Measurements from ENCODE around the gene SDHA. TPM values are rescaled to one million over a fixed set of nuclear protein-coding genes. Genes with fewer than 3 reads are reported as not detected.

SDHA gene
- total and polyA plus RNA-seq, 2 of the 8 experiments (the other 6 are each of a cell fraction or from before 2014, with no cell fraction given): 59.7 to 87.3 TPM

DNA sequence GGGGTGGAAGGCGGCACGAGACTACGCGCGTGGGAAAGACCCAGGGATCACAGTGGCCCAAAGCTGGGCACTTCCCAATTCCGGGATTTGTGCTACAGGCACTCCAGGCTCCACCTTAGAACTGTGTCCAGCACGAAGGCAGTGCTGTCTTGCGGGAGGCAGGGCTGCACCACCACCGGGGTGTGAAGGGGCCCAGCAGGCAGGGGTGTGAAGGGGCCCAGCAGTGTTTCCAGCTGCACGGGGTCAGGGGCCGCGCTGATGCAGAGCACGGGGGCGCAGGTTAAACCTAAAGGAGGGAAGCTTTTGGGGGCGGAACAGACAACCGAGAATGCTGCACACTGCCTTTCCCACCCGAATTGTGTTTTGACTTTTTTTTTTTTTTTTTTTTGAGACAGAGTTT lies 52.2 kb downstream of the SDHA start (continued):
- TF ChIP-seq, protein P1, sequence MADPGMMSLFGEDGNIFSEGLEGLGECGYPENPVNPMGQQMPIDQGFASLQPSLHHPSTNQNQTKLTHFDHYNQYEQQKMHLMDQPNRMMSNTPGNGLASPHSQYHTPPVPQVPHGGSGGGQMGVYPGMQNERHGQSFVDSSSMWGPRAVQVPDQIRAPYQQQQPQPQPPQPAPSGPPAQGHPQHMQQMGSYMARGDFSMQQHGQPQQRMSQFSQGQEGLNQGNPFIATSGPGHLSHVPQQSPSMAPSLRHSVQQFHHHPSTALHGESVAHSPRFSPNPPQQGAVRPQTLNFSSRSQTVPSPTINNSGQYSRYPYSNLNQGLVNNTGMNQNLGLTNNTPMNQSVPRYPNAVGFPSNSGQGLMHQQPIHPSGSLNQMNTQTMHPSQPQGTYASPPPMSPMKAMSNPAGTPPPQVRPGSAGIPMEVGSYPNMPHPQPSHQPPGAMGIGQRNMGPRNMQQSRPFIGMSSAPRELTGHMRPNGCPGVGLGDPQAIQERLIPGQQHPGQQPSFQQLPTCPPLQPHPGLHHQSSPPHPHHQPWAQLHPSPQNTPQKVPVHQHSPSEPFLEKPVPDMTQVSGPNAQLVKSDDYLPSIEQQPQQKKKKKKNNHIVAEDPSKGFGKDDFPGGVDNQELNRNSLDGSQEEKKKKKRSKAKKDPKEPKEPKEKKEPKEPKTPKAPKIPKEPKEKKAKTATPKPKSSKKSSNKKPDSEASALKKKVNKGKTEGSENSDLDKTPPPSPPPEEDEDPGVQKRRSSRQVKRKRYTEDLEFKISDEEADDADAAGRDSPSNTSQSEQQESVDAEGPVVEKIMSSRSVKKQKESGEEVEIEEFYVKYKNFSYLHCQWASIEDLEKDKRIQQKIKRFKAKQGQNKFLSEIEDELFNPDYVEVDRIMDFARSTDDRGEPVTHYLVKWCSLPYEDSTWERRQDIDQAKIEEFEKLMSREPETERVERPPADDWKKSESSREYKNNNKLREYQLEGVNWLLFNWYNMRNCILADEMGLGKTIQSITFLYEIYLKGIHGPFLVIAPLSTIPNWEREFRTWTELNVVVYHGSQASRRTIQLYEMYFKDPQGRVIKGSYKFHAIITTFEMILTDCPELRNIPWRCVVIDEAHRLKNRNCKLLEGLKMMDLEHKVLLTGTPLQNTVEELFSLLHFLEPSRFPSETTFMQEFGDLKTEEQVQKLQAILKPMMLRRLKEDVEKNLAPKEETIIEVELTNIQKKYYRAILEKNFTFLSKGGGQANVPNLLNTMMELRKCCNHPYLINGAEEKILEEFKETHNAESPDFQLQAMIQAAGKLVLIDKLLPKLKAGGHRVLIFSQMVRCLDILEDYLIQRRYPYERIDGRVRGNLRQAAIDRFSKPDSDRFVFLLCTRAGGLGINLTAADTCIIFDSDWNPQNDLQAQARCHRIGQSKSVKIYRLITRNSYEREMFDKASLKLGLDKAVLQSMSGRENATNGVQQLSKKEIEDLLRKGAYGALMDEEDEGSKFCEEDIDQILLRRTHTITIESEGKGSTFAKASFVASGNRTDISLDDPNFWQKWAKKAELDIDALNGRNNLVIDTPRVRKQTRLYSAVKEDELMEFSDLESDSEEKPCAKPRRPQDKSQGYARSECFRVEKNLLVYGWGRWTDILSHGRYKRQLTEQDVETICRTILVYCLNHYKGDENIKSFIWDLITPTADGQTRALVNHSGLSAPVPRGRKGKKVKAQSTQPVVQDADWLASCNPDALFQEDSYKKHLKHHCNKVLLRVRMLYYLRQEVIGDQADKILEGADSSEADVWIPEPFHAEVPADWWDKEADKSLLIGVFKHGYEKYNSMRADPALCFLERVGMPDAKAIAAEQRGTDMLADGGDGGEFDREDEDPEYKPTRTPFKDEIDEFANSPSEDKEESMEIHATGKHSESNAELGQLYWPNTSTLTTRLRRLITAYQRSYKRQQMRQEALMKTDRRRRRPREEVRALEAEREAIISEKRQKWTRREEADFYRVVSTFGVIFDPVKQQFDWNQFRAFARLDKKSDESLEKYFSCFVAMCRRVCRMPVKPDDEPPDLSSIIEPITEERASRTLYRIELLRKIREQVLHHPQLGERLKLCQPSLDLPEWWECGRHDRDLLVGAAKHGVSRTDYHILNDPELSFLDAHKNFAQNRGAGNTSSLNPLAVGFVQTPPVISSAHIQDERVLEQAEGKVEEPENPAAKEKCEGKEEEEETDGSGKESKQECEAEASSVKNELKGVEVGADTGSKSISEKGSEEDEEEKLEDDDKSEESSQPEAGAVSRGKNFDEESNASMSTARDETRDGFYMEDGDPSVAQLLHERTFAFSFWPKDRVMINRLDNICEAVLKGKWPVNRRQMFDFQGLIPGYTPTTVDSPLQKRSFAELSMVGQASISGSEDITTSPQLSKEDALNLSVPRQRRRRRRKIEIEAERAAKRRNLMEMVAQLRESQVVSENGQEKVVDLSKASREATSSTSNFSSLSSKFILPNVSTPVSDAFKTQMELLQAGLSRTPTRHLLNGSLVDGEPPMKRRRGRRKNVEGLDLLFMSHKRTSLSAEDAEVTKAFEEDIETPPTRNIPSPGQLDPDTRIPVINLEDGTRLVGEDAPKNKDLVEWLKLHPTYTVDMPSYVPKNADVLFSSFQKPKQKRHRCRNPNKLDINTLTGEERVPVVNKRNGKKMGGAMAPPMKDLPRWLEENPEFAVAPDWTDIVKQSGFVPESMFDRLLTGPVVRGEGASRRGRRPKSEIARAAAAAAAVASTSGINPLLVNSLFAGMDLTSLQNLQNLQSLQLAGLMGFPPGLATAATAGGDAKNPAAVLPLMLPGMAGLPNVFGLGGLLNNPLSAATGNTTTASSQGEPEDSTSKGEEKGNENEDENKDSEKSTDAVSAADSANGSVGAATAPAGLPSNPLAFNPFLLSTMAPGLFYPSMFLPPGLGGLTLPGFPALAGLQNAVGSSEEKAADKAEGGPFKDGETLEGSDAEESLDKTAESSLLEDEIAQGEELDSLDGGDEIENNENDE (IDR thresholded peaks at IDR 0.05; ENCODE audit: insufficient replicate concordance, low read length): no peak
- no peak for TF ChIP-seq CEBPB (IDR thresholded peaks at IDR 0.05; ENCODE audit: low read depth, low read length)
- TF ChIP-seq CREB1 (IDR thresholded peaks at IDR 0.05): no peak
- no peak for TF ChIP-seq CHD2 (IDR thresholded peaks at IDR 0.05; ENCODE audit: low read length)
- no peak for TF ChIP-seq SAP30 (IDR thresholded peaks at IDR 0.05; ENCODE audit: insufficient read depth, insufficient replicate concordance, low read length)
- TF ChIP-seq, protein P2, sequence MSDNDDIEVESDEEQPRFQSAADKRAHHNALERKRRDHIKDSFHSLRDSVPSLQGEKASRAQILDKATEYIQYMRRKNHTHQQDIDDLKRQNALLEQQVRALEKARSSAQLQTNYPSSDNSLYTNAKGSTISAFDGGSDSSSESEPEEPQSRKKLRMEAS (IDR thresholded peaks at IDR 0.05): no peak
- no peak for TF ChIP-seq EP300 (IDR thresholded peaks at IDR 0.05; ENCODE audit: borderline replicate concordance in 1 of 2, low read depth in 2 of 2, low read length in 2 of 2)
- TF ChIP-seq FOSL1 (IDR thresholded peaks at IDR 0.05; ENCODE audit: insufficient read depth, low read depth, low read length): no peak
- TF ChIP-seq, protein P3, sequence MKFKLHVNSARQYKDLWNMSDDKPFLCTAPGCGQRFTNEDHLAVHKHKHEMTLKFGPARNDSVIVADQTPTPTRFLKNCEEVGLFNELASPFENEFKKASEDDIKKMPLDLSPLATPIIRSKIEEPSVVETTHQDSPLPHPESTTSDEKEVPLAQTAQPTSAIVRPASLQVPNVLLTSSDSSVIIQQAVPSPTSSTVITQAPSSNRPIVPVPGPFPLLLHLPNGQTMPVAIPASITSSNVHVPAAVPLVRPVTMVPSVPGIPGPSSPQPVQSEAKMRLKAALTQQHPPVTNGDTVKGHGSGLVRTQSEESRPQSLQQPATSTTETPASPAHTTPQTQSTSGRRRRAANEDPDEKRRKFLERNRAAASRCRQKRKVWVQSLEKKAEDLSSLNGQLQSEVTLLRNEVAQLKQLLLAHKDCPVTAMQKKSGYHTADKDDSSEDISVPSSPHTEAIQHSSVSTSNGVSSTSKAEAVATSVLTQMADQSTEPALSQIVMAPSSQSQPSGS (IDR thresholded peaks at IDR 0.05; ENCODE audit: low read length): no peak
